ENCODE measurements around the gene NUDT7. TPM values are rescaled to one million over a fixed set of nuclear protein-coding genes. Genes with fewer than 3 reads are reported as not detected.
A peak's percentile ranks its signal among the peaks of the same experiment; 100 is the strongest.

Gene NUDT7
- total and polyA plus RNA-seq, 4 donors = 6.8 to 18.3 (median 9.9) TPM

DNA sequence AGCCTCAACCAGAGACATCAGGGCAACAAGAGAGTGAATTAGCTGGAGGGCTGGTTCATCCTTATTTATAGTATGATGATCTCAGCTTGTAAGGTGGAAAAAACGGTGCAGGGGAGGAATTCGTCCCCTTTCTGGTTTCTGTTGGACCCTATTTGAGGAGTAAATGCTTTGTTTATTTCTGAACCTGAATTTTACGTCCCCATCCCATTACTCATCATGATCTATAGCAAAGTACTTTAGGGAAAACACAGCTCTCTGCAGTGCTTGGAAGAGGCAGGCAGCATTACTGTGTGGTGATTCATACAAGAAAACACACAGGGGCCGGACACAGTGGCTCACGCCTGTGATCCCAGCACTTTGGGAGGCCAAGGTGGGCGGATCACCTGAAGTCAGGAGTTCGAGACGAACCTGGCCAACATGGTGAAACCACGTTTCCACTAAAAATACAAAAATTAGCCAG lies 58.1 kb downstream of the NUDT7 start:
- TF ChIP-seq, protein P1, sequence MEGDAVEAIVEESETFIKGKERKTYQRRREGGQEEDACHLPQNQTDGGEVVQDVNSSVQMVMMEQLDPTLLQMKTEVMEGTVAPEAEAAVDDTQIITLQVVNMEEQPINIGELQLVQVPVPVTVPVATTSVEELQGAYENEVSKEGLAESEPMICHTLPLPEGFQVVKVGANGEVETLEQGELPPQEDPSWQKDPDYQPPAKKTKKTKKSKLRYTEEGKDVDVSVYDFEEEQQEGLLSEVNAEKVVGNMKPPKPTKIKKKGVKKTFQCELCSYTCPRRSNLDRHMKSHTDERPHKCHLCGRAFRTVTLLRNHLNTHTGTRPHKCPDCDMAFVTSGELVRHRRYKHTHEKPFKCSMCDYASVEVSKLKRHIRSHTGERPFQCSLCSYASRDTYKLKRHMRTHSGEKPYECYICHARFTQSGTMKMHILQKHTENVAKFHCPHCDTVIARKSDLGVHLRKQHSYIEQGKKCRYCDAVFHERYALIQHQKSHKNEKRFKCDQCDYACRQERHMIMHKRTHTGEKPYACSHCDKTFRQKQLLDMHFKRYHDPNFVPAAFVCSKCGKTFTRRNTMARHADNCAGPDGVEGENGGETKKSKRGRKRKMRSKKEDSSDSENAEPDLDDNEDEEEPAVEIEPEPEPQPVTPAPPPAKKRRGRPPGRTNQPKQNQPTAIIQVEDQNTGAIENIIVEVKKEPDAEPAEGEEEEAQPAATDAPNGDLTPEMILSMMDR (IDR thresholded peaks at IDR 0.05; ENCODE audit: control extremely low read depth, extremely low read depth) = no peak
- no peaks in the 10 kb centered on the region for H3K36me3 ChIP-seq (ENCODE audit: control insufficient read depth in 4 of 4, insufficient read depth in 4 of 4, low read length in 4 of 4)
- no peaks in the 10 kb centered on the region for H3K27me3 ChIP-seq (ENCODE audit: control insufficient read depth in 3 of 3, insufficient read depth in 3 of 3, low read length in 2 of 3)
- no peaks in the 10 kb centered on the region for H3K9me3 ChIP-seq (ENCODE audit: control insufficient read depth in 4 of 4, insufficient read depth in 3 of 4, low read length in 3 of 4)
- H3K9ac ChIP-seq (ENCODE audit: insufficient read depth in 1 of 2, low read length in 2 of 2) = no peak overlapping the region
- DNase-seq (no peak), ATAC-seq (ENCODE audit: insufficient read depth, low FRiP score) (peak; percentile 41)
- H3K4me1 ChIP-seq (ENCODE audit: control insufficient read depth in 5 of 5, insufficient read depth in 5 of 5, low read length in 5 of 5) = peaks cover 0 to 2% (median 0%) of the 10 kb centered on the region in 5 donors
- no peak overlapping the region for H3K4me3 ChIP-seq
- H3K27ac ChIP-seq (ENCODE audit: low read depth in 1 of 2, low read length in 1 of 2) = no peak overlapping the region
- WGBS, 2 donors = 73 to 88% methylated on average over 9 of the region's 9 CpGs

DNA sequence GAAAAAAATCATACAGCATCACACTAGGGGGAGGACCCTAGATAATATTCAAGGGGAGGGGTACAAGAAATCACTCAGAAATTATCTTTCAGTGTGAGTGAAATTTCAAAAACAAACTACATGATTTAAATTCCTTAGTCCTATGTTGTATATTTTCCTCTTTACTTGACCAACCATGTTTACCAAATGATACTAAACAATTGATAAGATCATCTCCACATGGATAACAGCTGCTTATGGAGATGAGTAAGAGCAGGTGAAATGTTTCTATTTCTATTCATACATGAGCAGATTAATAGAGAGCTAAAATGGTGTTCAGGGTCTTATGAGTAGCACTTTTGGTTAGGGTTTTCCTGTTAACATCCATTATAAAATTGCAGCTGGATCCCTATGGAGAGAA lies 58.8 kb downstream of the NUDT7 start:
- ATAC-seq (ENCODE audit: insufficient read depth, low FRiP score) = no peak
- H3K36me3 ChIP-seq (ENCODE audit: control insufficient read depth in 4 of 4, insufficient read depth in 4 of 4, low read length in 4 of 4) = no peaks in the 10 kb centered on the region
- no peak for DNase-seq
- TF ChIP-seq, protein P1 (IDR thresholded peaks at IDR 0.05; ENCODE audit: control extremely low read depth, extremely low read depth) = no peak
- H3K27me3 ChIP-seq (ENCODE audit: control insufficient read depth in 3 of 3, insufficient read depth in 3 of 3, low read length in 2 of 3) = no peaks in the 10 kb centered on the region
- H3K9me3 ChIP-seq (ENCODE audit: control insufficient read depth in 4 of 4, insufficient read depth in 3 of 4, low read length in 3 of 4) = no peaks in the 10 kb centered on the region
- H3K9ac ChIP-seq (ENCODE audit: insufficient read depth in 1 of 2, low read length in 2 of 2) = no peak overlapping the region
- no peak overlapping the region for H3K27ac ChIP-seq (ENCODE audit: low read depth in 1 of 2, low read length in 1 of 2)
- peaks cover 0 to 9% (median 0%) of the 10 kb centered on the region in 5 donors for H3K4me1 ChIP-seq (ENCODE audit: control insufficient read depth in 5 of 5, insufficient read depth in 5 of 5, low read length in 5 of 5)
- no peak overlapping the region for H3K4me3 ChIP-seq

DNA sequence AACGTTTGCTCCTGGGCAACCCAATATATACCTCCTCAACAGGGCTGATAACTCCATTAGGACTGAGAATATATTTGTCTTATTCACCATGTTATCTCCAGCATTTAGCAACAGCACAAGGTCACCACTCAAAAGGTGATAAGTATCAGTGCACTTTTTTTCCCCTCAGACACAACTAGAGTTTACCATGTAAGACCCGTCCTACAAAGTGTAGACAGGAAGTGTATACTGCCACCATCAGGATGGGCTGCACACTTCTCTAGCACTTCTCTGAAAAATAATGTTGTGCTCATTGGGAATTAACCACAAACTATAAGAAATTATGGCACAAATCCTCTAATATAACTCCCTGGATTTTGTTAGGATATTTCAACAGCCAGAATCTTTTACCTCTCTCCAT lies 60.4 kb downstream of the NUDT7 start:
- TF ChIP-seq, protein P1 (IDR thresholded peaks at IDR 0.05; ENCODE audit: control extremely low read depth, extremely low read depth) = no peak
- no peak for DNase-seq
- Histone ChIP-seq H3K9me3 (ENCODE audit: control insufficient read depth in 4 of 4, insufficient read depth in 3 of 4, low read length in 3 of 4) (no peaks in the 10 kb centered on the region), H3K9ac (ENCODE audit: insufficient read depth in 1 of 2, low read length in 2 of 2) (no peak overlapping the region), H3K27me3 (ENCODE audit: control insufficient read depth in 3 of 3, insufficient read depth in 3 of 3, low read length in 2 of 3) (peaks cover 0 to 5% (median 5%) of the 10 kb centered on the region in 3 donors), H3K36me3 (ENCODE audit: control insufficient read depth in 4 of 4, insufficient read depth in 4 of 4, low read length in 4 of 4) (no peaks in the 10 kb centered on the region), H3K4me1 (ENCODE audit: control insufficient read depth in 5 of 5, insufficient read depth in 5 of 5, low read length in 5 of 5) (peaks cover 0 to 17% (median 0%) of the 10 kb centered on the region in 5 donors), H3K4me3 (no peak overlapping the region), H3K27ac (ENCODE audit: low read depth in 1 of 2, low read length in 1 of 2) (no peak overlapping the region)
- WGBS, 2 donors = 25 to 45% methylated on average over 2 of the region's 2 CpGs
- ATAC-seq (ENCODE audit: insufficient read depth, low FRiP score) = no peak
